ENCODE results near the gene COL23A1.

Gene COL23A1

DNA sequence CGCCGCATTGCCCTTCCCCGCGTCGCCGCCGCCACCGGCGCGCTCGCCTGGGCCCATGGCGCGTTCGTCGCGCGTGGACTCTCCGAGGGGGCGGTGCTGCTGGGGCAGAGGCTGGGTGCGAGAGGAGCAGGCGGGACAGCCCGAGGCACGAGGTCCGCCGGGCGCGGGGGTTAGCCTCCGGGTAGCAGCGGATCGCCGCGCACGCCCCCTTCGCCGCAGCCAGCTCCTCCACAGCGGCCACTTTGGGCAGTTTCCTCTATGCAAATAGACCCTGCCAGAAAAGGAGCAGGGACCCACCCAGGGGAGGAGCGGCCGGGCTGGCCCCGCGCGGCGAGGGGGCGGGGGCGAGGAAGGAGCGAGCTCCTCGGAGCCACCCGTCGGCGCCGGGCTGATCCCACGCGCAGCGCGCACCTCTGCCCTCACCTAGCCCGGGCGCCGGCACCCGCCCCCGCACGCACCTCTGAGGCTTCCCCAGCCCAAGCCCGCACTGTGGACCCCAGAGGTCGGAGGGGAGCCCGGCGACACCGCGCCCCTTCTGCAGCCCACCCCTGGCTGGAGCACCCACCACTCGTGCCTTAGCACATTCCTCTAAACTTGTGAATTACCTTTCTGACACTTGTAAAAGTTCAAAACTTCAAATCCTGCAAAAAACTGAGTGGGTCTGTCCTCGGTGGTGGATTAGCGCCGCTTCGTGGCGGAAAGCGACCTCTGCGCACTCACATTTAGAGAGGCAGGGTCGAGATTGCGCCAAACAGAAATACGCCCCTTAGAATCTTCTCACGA lies at the start of gene COL23A1:
Gene COL23A1 (minus strand): TSS at position 253 of the 783 bp plus-strand sequence.
- TF ChIP-seq, protein P1, sequence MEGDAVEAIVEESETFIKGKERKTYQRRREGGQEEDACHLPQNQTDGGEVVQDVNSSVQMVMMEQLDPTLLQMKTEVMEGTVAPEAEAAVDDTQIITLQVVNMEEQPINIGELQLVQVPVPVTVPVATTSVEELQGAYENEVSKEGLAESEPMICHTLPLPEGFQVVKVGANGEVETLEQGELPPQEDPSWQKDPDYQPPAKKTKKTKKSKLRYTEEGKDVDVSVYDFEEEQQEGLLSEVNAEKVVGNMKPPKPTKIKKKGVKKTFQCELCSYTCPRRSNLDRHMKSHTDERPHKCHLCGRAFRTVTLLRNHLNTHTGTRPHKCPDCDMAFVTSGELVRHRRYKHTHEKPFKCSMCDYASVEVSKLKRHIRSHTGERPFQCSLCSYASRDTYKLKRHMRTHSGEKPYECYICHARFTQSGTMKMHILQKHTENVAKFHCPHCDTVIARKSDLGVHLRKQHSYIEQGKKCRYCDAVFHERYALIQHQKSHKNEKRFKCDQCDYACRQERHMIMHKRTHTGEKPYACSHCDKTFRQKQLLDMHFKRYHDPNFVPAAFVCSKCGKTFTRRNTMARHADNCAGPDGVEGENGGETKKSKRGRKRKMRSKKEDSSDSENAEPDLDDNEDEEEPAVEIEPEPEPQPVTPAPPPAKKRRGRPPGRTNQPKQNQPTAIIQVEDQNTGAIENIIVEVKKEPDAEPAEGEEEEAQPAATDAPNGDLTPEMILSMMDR (IDR thresholded peaks at IDR 0.05; ENCODE audit: low read depth, low read length, missing control alignments): peak; percentile 73
- no peak for DNase-seq (ENCODE audit: extremely low read depth, low read depth)
- peak within 1 kb of the TSS; percentile 29 for H3K4me3 ChIP-seq (replicated peaks; ENCODE audit: low read depth, low read length)

DNA sequence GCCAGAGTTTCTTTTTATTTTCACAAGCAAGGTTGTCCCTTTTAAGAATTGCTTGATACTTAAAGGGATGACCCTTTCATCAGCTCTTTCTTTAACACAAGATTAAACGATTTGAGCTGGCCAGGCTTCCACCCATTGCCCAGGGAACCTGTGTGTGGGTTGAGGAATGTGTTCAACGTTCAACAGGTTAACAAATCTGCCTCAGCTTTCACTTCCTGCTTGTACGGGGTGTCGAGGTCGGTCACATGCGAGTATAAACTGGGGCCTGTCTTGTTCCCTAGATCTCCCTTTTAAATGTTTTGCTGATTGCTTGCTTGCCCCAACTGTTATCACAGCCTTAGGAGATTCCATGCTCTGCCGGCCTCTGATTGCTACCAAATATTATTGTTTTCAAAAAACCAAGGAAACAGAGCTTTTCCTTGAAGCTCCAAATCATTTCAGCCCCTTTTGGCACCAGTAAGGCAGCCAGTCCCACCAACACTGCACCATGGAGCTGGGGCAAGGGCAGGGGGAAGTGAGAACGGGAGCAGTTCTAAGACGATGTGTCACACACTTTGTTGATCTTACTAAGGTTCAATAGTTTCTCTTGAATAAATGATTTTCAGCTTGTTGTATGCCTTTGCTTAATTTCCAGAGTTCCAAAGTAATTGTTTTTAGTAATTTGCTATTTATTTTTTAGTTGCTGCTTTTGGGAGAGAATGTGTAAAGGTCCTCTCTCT lies 47.3 kb upstream of the COL23A1 start:
- H3K4me3 ChIP-seq (replicated peaks; ENCODE audit: low read depth, low read length): no peak overlapping the region
- TF ChIP-seq, protein P1 (IDR thresholded peaks at IDR 0.05; ENCODE audit: low read depth, low read length, missing control alignments): no peak
- DNase-seq (ENCODE audit: extremely low read depth, low read depth): no peak

DNA sequence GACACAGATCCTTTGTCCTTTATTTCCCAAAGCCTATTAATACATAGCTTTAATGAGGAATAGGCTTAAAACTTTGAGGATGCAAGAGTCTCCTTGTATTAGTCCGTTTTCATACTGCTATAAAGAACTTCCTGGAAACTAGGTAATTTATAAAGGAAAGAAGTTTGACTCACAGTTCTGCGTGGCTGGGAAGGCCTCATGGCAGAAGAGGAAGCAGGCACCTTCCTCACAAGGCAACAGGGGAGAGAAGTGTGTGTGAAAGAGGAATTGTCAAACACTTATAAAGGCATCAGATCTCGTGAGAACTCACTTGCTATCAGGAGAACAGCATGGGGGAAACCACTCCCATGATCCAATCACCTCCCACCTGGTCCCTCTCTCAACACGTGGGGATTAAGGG lies 42.1 kb upstream of the COL23A1 start:
- no peak overlapping the region for H3K4me3 ChIP-seq (replicated peaks; ENCODE audit: low read depth, low read length)
- no peak for DNase-seq (ENCODE audit: extremely low read depth, low read depth)
- TF ChIP-seq, protein P1 (IDR thresholded peaks at IDR 0.05; ENCODE audit: low read depth, low read length, missing control alignments): no peak

DNA sequence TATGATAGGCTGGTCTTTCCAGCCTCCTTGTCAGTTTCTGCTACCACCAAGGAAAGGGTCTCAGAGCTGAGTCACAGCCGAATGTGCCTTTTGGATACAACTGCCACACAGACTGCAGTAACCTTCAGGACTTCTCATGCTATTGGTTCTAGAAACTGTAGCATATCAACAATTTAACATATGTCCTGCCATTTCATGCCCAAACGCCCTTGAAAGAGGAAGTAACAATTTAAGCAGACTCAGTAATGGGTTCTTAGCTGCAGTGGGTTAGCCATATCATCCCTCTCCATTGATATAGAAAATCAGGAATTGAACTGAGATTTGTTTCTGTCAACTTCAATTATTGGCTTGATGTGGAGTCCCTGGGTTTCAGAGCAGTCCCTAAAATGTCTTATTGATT lies 40.8 kb upstream of the COL23A1 start:
- H3K4me3 ChIP-seq (replicated peaks; ENCODE audit: low read depth, low read length): no peak overlapping the region
- TF ChIP-seq, protein P1 (IDR thresholded peaks at IDR 0.05; ENCODE audit: low read depth, low read length, missing control alignments): no peak
- no peak for DNase-seq (ENCODE audit: extremely low read depth, low read depth)

DNA sequence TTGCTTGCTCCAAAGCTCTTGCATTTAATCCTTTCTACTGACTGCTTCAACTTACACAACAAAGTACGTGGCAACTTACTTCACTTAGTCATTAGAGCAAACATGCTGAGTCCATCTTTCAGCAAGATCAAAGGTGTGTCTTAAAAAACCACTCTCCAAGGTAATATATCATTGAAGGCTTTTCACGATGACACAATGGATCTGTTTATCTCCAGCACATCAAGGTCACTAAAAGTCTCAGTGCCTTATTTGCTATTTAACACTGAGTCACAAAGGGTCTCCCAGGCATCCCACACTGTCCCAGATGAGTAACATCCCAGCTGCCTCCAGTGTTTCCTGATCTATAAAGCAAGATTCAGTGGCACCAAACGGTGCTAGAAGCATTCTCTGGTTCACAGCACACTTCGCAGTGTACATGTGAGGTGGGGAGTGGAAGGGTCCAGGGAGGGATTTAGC lies 40.3 kb upstream of the COL23A1 start:
- no peak for DNase-seq (ENCODE audit: extremely low read depth, low read depth)
- no peak overlapping the region for H3K4me3 ChIP-seq (replicated peaks; ENCODE audit: low read depth, low read length)
- TF ChIP-seq, protein P1 (IDR thresholded peaks at IDR 0.05; ENCODE audit: low read depth, low read length, missing control alignments): no peak

DNA sequence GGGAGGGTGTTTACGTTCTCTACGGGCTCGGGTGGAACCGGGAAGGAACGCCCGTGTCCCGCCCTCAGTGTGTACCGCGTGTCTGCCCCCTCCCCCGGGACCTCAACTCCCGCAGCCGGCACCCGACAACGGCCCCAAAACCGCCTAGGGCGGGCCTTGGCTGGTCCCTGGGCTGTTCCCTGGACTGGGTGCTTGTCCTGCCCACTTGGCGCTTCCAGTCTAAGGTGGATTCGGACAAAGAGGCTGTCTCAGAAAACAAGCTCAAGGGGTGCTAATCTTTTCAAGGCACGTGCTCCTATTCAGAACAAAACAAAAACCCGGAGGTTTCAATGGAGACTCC lies 37.0 kb upstream of the COL23A1 start:
- no peak for DNase-seq (ENCODE audit: extremely low read depth, low read depth)
- H3K4me3 ChIP-seq (replicated peaks; ENCODE audit: low read depth, low read length): peak overlapping the region; percentile 80
- TF ChIP-seq, protein P1 (IDR thresholded peaks at IDR 0.05; ENCODE audit: low read depth, low read length, missing control alignments): no peak
